ENCODE measurements around the gene CAMKK2. TPM values are rescaled to one million over a fixed set of nuclear protein-coding genes. Genes with fewer than 3 reads are reported as not detected.
"Not testable (repeated sequence)": the region's sequence is repeated elsewhere in the genome, so short reads cannot be mapped to it uniquely, and the experiment has no call there.

CAMKK2 gene
- total RNA-seq: 36.5 TPM

DNA sequence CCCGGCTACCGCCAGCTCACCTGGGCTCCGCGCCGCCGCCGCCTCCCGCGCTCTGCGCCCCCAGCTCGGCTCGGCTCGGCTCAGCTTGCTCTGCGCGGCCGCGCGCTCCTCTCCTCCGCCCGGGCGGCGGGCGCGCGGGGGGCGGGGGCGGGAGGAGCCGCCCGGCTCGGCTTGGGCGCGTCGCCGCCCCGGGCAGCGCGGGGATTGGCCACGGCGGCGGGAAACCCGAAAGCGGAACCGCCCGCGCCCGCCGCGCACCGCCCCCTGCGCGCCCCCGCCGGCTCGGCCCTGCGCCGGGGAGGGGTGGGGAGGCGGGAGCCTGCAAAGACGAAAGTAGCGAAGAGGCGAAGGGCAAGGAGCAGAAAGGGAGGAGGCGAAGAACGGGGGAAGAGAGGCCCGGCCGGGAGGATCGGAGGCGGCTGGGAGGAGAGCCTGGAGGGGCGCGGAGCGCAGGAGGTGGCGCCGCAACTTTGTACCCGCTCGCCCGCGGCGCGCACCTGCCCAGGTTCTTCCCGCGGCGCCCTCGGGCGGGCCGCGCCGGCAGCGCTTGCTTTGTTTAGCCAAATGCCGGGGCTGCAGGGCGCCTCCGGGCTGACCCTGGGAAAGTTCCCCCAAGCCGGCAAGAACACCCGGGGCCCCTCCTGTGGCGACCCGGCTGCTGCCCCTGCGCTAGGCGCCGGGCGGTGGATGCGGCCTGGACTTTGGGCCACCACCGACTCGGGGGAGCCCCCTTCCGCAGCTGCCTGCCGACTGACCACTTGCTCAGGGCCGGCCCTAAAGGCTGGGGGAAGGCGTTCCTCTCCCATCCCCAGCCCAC, at the start of gene CAMKK2:
TSS of gene CAMKK2 (minus strand) at position 92 of the 817 bp plus-strand sequence. CDS start 22,183 bp downstream, outside the sequence.
- peak; percentile 83 for DNase-seq (ENCODE audit: low spot score)

- no peak for DNase-seq (ENCODE audit: low spot score)
These were observed 48.8 kb upstream of the CAMKK2 start for GRCh38 chr12:121345151-121345815.

DNA sequence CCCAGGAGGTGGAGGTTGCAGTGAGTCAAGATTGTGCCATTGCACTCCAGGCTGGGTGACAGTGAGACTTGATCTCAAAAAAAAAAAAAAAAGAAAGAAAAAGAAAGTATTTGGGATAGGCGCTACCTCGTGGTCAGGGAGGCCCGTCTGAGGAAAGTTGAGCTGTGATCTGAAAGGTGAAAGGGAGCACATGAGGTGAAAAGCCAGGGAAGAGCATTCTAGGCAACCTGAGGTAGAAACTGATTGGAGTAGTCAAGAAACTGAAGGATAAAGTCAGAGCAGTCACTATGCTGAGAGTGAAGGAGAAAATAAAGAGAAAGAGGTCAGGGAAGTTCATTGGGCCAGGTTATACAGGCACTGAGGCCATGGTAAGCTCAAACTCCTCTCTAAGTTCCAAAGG, 48.0 kb upstream of the CAMKK2 start:
- no peak for DNase-seq (ENCODE audit: low spot score)

- no peak for DNase-seq (ENCODE audit: low spot score)
These were observed 40.9 kb upstream of the CAMKK2 start for GRCh38 chr12:121337416-121337815.

GRCh38 chr12:121334513-121335343, 38.2 kb upstream of the CAMKK2 start:
- DNase-seq (ENCODE audit: low spot score): peak; percentile 23

DNA sequence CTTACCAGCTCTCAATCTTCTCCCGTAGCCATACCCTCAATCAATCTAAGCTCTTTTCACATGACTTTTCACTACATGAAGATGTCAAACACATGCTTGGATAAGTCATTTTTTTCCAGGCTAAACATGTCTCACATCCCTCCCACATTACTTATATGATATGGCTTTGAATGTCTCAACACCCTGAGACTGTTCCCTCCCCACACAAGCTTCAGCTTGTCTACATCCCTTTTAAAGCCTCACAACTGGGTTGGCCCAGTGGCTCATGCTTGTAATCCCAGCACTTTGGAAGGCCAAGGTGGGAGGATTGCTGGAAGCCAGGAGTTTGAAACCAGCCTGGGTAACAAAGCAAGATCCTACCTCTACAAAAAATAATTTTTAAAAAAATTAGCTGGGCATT, 37.2 kb upstream of the CAMKK2 start:
- DNase-seq (ENCODE audit: low spot score): no peak

- DNase-seq (ENCODE audit: low spot score): no peak
These were observed 34.7 kb upstream of the CAMKK2 start for GRCh38 chr12:121331248-121331647.

DNA sequence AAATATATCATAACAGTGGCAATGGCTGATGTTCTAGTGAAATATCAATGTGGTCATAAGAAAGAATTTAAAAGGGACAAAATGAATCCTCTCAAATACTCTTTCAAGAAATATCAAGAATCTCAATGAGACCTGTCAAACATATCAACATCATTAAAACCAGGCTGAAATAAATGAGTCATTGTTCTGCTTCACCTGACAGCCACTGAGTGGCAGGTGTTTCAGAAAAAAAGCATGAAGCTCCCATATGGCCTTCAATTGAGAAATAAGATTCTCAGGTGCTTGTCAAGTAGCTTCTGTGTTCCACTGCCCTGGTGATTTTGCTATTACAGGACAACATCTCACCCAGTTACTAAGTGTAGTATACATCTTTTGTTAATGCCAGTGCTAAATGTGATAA, 34.2 kb upstream of the CAMKK2 start:
- DNase-seq (ENCODE audit: low spot score): no peak

GRCh38 chr12:121330195-121330594, 33.7 kb upstream of the CAMKK2 start:
- no peak for DNase-seq (ENCODE audit: low spot score)

DNA sequence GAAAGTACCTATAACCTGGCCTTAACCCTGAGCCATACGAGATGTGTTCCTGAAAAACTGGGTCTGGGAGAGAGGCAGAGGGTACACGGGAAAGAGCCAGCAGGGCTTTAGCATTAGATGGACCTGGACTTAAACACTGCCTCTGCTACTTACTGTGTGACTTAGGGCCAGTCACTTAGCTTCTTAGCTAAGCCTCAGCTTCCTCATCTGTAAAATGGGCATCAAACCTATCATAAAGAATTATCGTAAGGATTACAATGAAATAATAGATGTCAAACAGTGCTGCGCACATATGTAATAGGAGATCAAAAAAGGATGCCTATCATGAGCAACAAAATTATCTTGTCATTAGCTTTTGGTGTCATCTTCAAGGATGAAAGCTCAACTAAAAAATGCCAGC, 32.1 kb upstream of the CAMKK2 start:
- DNase-seq (ENCODE audit: low spot score): no peak

- DNase-seq (ENCODE audit: low spot score): no peak
These were observed 30.6 kb upstream of the CAMKK2 start for GRCh38 chr12:121326996-121327674.

DNA sequence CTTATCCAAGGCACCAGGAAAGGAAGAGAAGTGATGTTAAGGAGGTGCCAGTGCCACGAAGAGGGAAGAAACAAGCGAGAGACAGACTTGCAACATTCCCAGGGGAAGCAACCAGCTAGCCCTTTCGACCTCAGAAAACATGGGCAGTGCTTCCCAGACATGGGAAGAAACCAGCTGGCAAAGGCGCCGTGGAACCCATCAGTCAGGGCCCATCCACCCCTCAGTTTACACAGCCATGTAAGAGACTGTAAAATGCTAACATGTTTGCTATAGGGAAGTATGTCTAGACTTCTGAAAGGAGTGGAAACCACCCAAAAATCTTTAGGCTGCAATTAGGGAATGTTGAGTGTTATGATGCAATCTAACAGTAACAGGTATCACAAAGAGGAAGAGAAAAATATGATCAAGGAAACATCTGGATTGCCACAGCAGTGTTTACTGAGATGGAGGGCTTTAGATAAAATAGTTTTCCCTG, 29.4 kb upstream of the CAMKK2 start:
- no peak for DNase-seq (ENCODE audit: low spot score)

DNA sequence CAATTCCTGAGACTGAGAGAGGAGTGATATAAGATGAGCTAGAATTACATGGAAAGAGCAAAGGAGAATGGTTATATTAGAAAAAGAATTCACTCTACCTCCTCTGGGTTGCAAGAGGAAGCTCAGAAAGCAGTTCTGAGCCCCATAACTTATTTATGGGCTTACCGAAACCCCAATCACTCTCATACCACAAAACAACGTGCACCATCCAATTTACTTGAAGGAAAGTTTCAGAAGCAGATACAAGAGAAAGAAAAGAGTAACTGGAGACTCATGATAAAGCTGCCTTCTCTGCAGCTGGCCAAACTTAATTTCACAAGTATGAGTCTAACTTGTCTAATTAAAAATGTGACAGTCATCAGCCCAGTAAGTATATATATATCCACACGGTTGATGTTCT, 27.4 kb upstream of the CAMKK2 start:
- DNase-seq (ENCODE audit: low spot score): no peak

GRCh38 chr12:121318121-121318520, 21.6 kb upstream of the CAMKK2 start:
- no peak for DNase-seq (ENCODE audit: low spot score)

DNA sequence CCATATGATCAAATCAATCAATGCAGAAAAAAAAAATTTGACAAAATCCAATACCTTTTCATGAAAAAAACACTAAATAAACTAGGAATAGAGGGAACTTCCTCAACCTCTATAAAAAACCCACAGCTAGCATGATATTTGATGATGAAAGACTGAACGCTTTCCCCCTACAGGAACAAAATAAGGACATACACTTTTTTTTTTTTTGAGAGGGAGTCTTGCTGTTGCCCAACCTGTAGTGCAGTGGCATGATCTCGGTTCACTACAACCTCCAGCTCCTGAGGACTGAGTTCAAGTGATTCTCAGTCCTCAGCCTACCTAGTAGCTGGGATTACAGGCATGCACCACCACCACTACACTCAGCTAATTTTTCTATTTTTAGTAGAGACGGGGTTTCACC, 17.9 kb upstream of the CAMKK2 start:
- no peak for DNase-seq (ENCODE audit: low spot score)

DNA sequence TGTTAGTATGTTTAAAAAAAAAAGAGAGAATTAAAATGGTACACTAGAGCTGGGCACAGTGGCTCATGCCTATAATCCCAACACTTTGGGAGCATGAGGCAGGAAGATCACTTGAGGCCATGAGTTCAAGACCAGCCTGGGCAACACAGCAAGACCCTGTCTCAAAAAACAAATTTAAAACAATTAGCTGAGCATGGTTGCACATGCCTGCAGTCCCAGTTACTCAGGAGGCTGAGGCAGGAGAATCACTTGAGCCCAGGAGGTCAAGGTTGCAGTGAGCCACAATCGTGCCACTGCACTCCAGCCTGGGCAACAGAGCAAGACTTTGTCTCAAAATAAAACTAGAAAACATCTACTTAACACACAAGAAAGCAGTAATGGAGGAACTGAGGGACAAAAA, 13.7 kb upstream of the CAMKK2 start:
- DNase-seq (ENCODE audit: low spot score): not testable (repeated sequence)

GRCh38 chr12:121307397-121307796, 10.9 kb upstream of the CAMKK2 start:
- not testable (repeated sequence) for DNase-seq (ENCODE audit: low spot score)

GRCh38 chr12:121304306-121304705, 7.8 kb upstream of the CAMKK2 start:
- DNase-seq (ENCODE audit: low spot score): no peak

DNA sequence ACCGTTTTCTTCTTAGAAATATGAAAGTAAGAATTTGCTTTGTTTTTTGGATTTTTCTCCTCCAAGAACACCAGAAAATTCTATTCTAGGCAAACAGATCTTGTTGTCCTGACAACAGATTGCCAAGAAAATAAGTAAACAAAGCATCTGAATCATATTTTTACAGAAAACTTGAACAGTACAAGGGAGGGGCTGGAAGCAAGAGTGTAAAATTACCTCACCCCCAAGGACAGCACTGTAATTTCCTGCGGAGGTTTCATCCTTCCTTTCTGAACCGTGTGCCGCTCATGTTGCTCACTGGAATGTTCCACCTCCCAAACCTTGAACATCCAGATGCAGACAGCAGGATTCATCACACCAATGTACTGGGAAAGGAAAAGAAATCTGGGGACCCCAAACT, 5.4 kb upstream of the CAMKK2 start:
- DNase-seq (ENCODE audit: low spot score): no peak

GRCh38 chr12:121300083-121300819, 3.7 kb upstream of the CAMKK2 start:
- DNase-seq (ENCODE audit: low spot score): no peak

- DNase-seq (ENCODE audit: low spot score): no peak
These were observed 3.2 kb upstream of the CAMKK2 start for GRCh38 chr12:121299662-121300061.
